Measurements from ENCODE around the gene ETHE1. TPM values are rescaled to one million over a fixed set of nuclear protein-coding genes. Genes with fewer than 3 reads are reported as not detected.
A peak's percentile ranks its signal among the peaks of the same experiment; 100 is the strongest.

ETHE1 gene
- total and polyA plus RNA-seq, 4 donors = 30.4 to 45.1 (median 34.5) TPM

DNA sequence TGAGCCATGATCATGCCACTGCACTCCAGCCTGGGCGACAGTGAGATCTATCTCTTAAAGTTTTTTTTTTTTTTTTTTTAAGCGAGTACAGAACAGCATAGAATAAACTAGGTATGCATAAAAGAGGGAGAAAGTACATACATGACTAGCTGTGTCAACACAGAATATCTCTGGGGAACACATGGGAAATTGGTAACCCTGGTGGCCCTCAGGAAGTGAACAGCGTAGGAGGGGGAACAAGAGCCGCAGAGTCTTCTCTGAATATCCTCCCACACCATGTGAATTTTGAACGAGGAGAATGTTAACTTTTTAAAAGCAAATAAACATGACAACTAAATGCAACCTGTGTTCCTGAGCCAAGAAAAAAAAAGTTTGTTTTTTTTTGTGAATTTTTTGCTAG is 37.7 kb downstream of the ETHE1 start:
- no peak overlapping the region for H3K9ac ChIP-seq (ENCODE audit: low read depth in 1 of 2, low read length in 2 of 2)
- TF ChIP-seq TAF1 (conservative IDR thresholded peaks at IDR 0.05) = no peak
- TF ChIP-seq EGR1 (IDR thresholded peaks at IDR 0.05; ENCODE audit: low read depth in 2 of 2) = no peak
- TF ChIP-seq GABPA (IDR thresholded peaks at IDR 0.05 in 1 of 2, conservative IDR thresholded peaks at IDR 0.05 in 1 of 2) = no peak
- TF ChIP-seq RAD21 (IDR thresholded peaks at IDR 0.05) = no peak
- TF ChIP-seq REST (IDR thresholded peaks at IDR 0.05) = no peak
- TF ChIP-seq RXRA (IDR thresholded peaks at IDR 0.05) = no peak
- TF ChIP-seq JUND (IDR thresholded peaks at IDR 0.05) = no peak
- TF ChIP-seq CTCF (IDR thresholded peaks at IDR 0.05; ENCODE audit: low read depth, low read length, missing input control) = no peak
- TF ChIP-seq HNF4A (conservative IDR thresholded peaks at IDR 0.05) = no peak
- TF ChIP-seq, protein P1, sequence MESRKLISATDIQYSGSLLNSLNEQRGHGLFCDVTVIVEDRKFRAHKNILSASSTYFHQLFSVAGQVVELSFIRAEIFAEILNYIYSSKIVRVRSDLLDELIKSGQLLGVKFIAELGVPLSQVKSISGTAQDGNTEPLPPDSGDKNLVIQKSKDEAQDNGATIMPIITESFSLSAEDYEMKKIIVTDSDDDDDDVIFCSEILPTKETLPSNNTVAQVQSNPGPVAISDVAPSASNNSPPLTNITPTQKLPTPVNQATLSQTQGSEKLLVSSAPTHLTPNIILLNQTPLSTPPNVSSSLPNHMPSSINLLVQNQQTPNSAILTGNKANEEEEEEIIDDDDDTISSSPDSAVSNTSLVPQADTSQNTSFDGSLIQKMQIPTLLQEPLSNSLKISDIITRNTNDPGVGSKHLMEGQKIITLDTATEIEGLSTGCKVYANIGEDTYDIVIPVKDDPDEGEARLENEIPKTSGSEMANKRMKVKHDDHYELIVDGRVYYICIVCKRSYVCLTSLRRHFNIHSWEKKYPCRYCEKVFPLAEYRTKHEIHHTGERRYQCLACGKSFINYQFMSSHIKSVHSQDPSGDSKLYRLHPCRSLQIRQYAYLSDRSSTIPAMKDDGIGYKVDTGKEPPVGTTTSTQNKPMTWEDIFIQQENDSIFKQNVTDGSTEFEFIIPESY (IDR thresholded peaks at IDR 0.05) = no peak
- no peak for TF ChIP-seq MAX (IDR thresholded peaks at IDR 0.05)
- TF ChIP-seq HNF4G (IDR thresholded peaks at IDR 0.05) = no peak
- no peak for TF ChIP-seq SP1 (IDR thresholded peaks at IDR 0.05)
- TF ChIP-seq FOXA2 (IDR thresholded peaks at IDR 0.05) = no peak
- TF ChIP-seq FOXA1 (IDR thresholded peaks at IDR 0.05) = no peak
- TF ChIP-seq ATF3 (IDR thresholded peaks at IDR 0.05) = no peak
- DNase-seq (ENCODE audit: low spot score) = no peak
- H3K27ac ChIP-seq (ENCODE audit: low read depth in 1 of 2, low read length in 2 of 2) = peak overlapping the region; percentile 23 to 41
- no peaks in the 10 kb centered on the region for H3K9me3 ChIP-seq (ENCODE audit: control insufficient read depth in 4 of 4, low read length in 3 of 4)
- WGBS = 49% methylated on average over 5 of the region's 5 CpGs
- H3K36me3 ChIP-seq (ENCODE audit: control insufficient read depth in 4 of 4, insufficient read depth in 3 of 4, low read depth in 1 of 4, low read length in 3 of 4) = peaks cover 0 to 13% (median 1%) of the 10 kb centered on the region in 4 donors
- H3K27me3 ChIP-seq (ENCODE audit: control insufficient read depth in 4 of 4, insufficient read depth in 4 of 4, low read length in 3 of 4) = no peaks in the 10 kb centered on the region
- no peak overlapping the region for H3K4me3 ChIP-seq (ENCODE audit: low read depth in 1 of 3, low read length in 3 of 3)
- H3K4me1 ChIP-seq (ENCODE audit: control insufficient read depth in 4 of 4, insufficient read depth in 4 of 4, low read length in 3 of 4) = peaks cover 3 to 8% (median 5%) of the 10 kb centered on the region in 4 donors

DNA sequence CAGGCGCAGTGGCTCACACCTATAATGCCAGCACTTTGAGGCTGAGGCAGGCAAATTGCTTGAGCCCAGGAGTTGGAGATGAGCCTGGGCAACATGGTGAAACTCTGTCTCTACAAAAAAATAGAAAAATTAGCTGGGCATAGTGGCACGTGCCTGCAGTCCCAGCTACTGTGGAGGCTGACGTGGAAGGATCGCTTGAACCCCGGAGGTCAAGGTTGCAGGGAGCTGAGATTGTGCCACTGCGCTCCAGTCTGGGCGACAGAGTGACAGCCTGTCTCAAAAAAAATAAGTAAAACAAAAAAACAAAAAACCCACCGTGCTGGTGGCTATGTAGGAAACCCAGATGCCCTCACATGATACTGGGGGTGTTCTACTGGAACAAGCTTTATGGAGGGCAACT is 38.8 kb downstream of the ETHE1 start:
- DNase-seq (ENCODE audit: low spot score) = no peak
- 88% methylated on average over 8 of the region's 8 CpGs for WGBS
- Histone ChIP-seq H3K36me3 (ENCODE audit: control insufficient read depth in 4 of 4, insufficient read depth in 3 of 4, low read depth in 1 of 4, low read length in 3 of 4) (peaks cover 0 to 11% (median 1%) of the 10 kb centered on the region in 4 donors), H3K9me3 (ENCODE audit: control insufficient read depth in 4 of 4, low read length in 3 of 4) (no peaks in the 10 kb centered on the region), H3K9ac (ENCODE audit: low read depth in 1 of 2, low read length in 2 of 2) (no peak overlapping the region), H3K4me3 (ENCODE audit: low read depth in 1 of 3, low read length in 3 of 3) (no peak overlapping the region), H3K27me3 (ENCODE audit: control insufficient read depth in 4 of 4, insufficient read depth in 4 of 4, low read length in 3 of 4) (no peaks in the 10 kb centered on the region), H3K4me1 (ENCODE audit: control insufficient read depth in 4 of 4, insufficient read depth in 4 of 4, low read length in 3 of 4) (peaks cover 3 to 8% (median 5%) of the 10 kb centered on the region in 4 donors), H3K27ac (ENCODE audit: low read depth in 1 of 2, low read length in 2 of 2) (no peak overlapping the region)
- TF ChIP-seq CTCF (IDR thresholded peaks at IDR 0.05; ENCODE audit: low read depth, low read length, missing input control) (no peak), GABPA (IDR thresholded peaks at IDR 0.05 in 1 of 2, conservative IDR thresholded peaks at IDR 0.05 in 1 of 2) (no peak), FOXA2 (IDR thresholded peaks at IDR 0.05) (no peak), MAX (IDR thresholded peaks at IDR 0.05) (no peak), SP1 (IDR thresholded peaks at IDR 0.05) (no peak), NR2F2 (IDR thresholded peaks at IDR 0.05) (no peak), ATF3 (IDR thresholded peaks at IDR 0.05) (no peak), YY1 (IDR thresholded peaks at IDR 0.05) (no peak), RAD21 (IDR thresholded peaks at IDR 0.05) (no peak), HNF4G (IDR thresholded peaks at IDR 0.05) (no peak), JUND (IDR thresholded peaks at IDR 0.05) (no peak), HNF4A (conservative IDR thresholded peaks at IDR 0.05) (no peak), TAF1 (conservative IDR thresholded peaks at IDR 0.05) (no peak), FOXA1 (IDR thresholded peaks at IDR 0.05) (no peak)
- TF ChIP-seq, protein P1 (IDR thresholded peaks at IDR 0.05) = no peak

Data from liver (tissue), 9 donors.